ENCODE data around the gene POLG. TPM values are rescaled to one million over a fixed set of nuclear protein-coding genes. Genes with fewer than 3 reads are reported as not detected.

Gene POLG
- polyA plus RNA-seq, 1 donor = 46.0 TPM

GRCh38 chr15:89307791-89308190 lies 26.8 kb downstream of the POLG start:
- no CpG with 5 or more reads among the region's 2 CpGs for WGBS (ENCODE audit: insufficient coverage, low lambda C conversion rate)
- peaks cover 23% of the 10 kb centered on the region for H3K36me3 ChIP-seq (ENCODE audit: control insufficient read depth, insufficient read depth, low read length)
- H3K4me1 ChIP-seq (ENCODE audit: control insufficient read depth, insufficient read depth, low read length) = no peaks in the 10 kb centered on the region
- H3K9me3 ChIP-seq (ENCODE audit: control insufficient read depth, low read depth, low read length) = no peaks in the 10 kb centered on the region
- DNase-seq = no peak
- H3K4me3 ChIP-seq (ENCODE audit: low read length) = no peak overlapping the region
- H3K27ac ChIP-seq (ENCODE audit: low read length) = no peak overlapping the region
- H3K27me3 ChIP-seq (ENCODE audit: control insufficient read depth, insufficient read depth, low read length) = no peaks in the 10 kb centered on the region

DNA sequence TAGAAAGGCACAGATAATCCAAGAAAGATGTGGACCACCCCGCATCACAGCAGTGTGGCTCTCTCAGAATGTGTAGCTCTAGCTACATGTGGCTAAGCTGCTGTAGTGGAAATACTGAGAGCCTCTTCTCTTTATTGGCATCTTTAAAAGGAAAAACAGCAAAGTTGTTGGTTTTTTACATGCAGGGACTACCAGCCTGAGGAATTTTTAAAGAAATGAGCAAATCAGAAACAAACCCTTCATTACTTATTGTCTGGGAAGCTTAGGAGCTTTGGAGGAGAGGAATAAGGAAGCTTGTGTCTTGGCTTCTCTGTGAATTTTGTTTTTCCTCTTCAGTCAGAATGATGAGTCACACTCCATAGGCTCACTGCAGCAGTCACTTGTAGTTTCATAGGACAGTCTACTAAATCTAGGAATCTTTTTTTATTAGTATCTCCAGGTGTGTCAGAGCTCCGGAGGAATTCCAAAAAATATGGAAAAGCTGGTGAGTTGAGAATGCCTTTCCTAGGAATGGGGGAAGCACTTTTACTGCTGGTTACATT lies 27.5 kb downstream of the POLG start:
- WGBS (ENCODE audit: insufficient coverage, low lambda C conversion rate) = no CpG with 5 or more reads among the region's 2 CpGs
- DNase-seq = no peak
- H3K9me3 ChIP-seq (ENCODE audit: control insufficient read depth, low read depth, low read length) = no peaks in the 10 kb centered on the region
- H3K27me3 ChIP-seq (ENCODE audit: control insufficient read depth, insufficient read depth, low read length) = no peaks in the 10 kb centered on the region
- no peak overlapping the region for H3K4me3 ChIP-seq (ENCODE audit: low read length)
- H3K36me3 ChIP-seq (ENCODE audit: control insufficient read depth, insufficient read depth, low read length) = peaks cover 24% of the 10 kb centered on the region
- H3K27ac ChIP-seq (ENCODE audit: low read length) = no peak overlapping the region
- no peaks in the 10 kb centered on the region for H3K4me1 ChIP-seq (ENCODE audit: control insufficient read depth, insufficient read depth, low read length)

DNA sequence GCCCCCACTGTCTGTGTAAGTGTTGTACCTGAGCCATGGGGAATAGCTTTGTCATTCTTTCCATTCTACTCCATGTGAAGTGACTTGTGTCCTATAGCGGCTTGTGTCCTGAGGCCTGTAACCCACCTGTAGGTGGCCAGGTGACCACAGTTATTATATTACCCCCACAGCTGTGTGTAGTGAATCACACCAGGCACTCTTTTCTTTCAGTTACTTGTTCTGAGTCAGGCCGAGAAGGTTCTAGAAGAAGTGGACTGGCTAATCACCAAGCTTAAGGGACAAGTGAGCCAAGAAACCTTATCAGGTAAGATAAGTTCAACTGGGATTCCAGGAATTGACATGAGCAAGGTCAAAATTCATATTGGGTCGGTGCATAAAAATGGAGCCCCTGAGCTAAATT lies 29.2 kb downstream of the POLG start:
- DNase-seq = no peak
- Histone ChIP-seq H3K4me3 (ENCODE audit: low read length) (no peak overlapping the region), H3K4me1 (ENCODE audit: control insufficient read depth, insufficient read depth, low read length) (no peaks in the 10 kb centered on the region), H3K27me3 (ENCODE audit: control insufficient read depth, insufficient read depth, low read length) (no peaks in the 10 kb centered on the region), H3K9me3 (ENCODE audit: control insufficient read depth, low read depth, low read length) (no peaks in the 10 kb centered on the region), H3K27ac (ENCODE audit: low read length) (no peak overlapping the region), H3K36me3 (ENCODE audit: control insufficient read depth, insufficient read depth, low read length) (peaks cover 27% of the 10 kb centered on the region)
- 71% methylated on average over 1 of the region's 3 CpGs for WGBS (ENCODE audit: insufficient coverage, low lambda C conversion rate)

DNA sequence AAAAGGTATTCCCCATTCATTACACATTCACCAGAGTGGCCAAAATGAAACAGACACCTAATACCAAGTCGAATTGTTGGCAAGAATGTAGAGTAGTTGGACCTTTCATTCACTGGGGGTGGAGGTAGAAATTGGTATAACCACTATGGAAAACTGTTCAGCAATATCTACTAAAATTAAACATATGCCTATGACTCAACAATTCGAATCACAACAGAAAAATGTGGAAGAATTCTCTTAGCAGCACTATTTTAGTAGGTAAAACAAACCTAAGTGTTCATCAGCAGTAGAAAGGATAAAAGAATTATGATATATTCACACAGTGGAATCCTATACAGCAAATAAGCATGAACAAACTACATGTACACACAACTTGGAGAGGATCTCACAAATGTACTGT lies 30.6 kb downstream of the POLG start:
- H3K27ac ChIP-seq (ENCODE audit: low read length) = no peak overlapping the region
- no peaks in the 10 kb centered on the region for H3K4me1 ChIP-seq (ENCODE audit: control insufficient read depth, insufficient read depth, low read length)
- WGBS (ENCODE audit: insufficient coverage, low lambda C conversion rate) = 80% methylated on average over 1 of the region's 2 CpGs
- no peaks in the 10 kb centered on the region for H3K27me3 ChIP-seq (ENCODE audit: control insufficient read depth, insufficient read depth, low read length)
- no peaks in the 10 kb centered on the region for H3K9me3 ChIP-seq (ENCODE audit: control insufficient read depth, low read depth, low read length)
- H3K4me3 ChIP-seq (ENCODE audit: low read length) = no peak overlapping the region
- no peak for DNase-seq
- H3K36me3 ChIP-seq (ENCODE audit: control insufficient read depth, insufficient read depth, low read length) = peaks cover 24% of the 10 kb centered on the region

DNA sequence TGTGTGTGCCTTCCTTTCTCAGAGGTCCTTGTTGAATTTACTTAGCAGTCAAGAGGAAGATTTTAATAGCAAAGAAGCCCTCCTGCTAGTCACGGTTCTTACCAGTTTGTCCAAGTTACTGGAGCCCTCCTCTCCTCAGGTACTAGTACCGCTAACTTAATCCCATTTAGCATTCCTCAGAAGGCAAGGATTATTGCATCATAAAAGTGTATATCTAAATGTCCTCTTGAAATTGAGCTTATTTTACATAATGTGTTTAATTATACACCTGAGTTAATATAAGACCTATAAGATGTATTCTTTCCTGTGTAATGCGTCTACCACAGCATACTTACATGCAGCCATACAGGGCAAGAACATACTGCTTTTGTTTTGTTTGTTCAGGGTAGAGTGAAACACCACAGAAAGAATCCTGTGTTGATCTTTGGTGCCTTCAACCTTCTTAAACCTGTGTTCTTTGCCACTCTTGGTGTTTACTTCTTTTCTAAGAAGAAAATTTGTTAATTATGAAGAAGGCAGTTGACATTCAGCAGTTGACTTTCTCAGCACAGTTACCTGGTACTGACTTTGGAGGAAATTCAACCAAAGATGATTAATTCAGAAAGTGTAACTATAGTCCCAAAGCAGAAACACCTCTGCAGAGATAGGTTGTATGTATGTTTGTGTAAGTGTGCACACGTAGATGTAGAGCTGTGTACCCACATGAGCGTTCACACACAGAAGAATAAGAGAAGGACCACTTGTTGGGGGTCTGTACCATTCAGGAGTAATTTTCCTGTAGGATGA lies 33.1 kb downstream of the POLG start:
- DNase-seq = no peak

DNA sequence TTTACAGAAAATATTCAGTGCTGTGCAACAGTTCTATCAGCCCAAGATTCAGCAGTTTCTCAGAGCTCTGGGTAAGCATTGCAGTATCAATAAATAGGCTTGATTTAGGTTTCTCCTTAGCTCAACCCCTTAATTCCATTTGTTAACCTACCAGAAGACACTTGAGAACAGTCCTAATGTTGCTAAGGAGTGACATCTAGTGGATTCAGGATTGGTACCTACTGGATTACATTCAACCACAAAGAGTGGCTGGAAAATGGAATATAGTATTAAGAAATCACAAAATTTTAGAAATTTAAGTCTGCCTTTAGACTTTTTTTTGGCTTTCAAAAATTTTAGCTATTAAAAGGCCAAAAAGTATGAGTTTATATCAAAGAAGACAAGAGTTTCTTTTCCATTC lies 34.7 kb downstream of the POLG start:
- DNase-seq = no peak
- no peaks in the 10 kb centered on the region for H3K4me1 ChIP-seq (ENCODE audit: control insufficient read depth, insufficient read depth, low read length)
- H3K9me3 ChIP-seq (ENCODE audit: control insufficient read depth, low read depth, low read length) = no peaks in the 10 kb centered on the region
- no peak overlapping the region for H3K4me3 ChIP-seq (ENCODE audit: low read length)
- H3K36me3 ChIP-seq (ENCODE audit: control insufficient read depth, insufficient read depth, low read length) = peaks cover 6% of the 10 kb centered on the region
- H3K27ac ChIP-seq (ENCODE audit: low read length) = no peak overlapping the region
- no peaks in the 10 kb centered on the region for H3K27me3 ChIP-seq (ENCODE audit: control insufficient read depth, insufficient read depth, low read length)

More for the DNA sequence above, 33.1 kb downstream of the POLG start:
- Histone ChIP-seq H3K4me3 (ENCODE audit: low read length) (no peak overlapping the region), H3K27me3 (ENCODE audit: control insufficient read depth, insufficient read depth, low read length) (no peaks in the 10 kb centered on the region), H3K4me1 (ENCODE audit: control insufficient read depth, insufficient read depth, low read length) (no peaks in the 10 kb centered on the region), H3K27ac (ENCODE audit: low read length) (no peak overlapping the region), H3K9me3 (ENCODE audit: control insufficient read depth, low read depth, low read length) (no peaks in the 10 kb centered on the region), H3K36me3 (ENCODE audit: control insufficient read depth, insufficient read depth, low read length) (peaks cover 15% of the 10 kb centered on the region)
- WGBS (ENCODE audit: insufficient coverage, low lambda C conversion rate) = no CpG with 5 or more reads among the region's 5 CpGs

- H3K4me3 ChIP-seq (ENCODE audit: low read length) = no peak overlapping the region
- H3K4me1 ChIP-seq (ENCODE audit: control insufficient read depth, insufficient read depth, low read length) = no peaks in the 10 kb centered on the region
- no peaks in the 10 kb centered on the region for H3K9me3 ChIP-seq (ENCODE audit: control insufficient read depth, low read depth, low read length)
- WGBS (ENCODE audit: insufficient coverage, low lambda C conversion rate) = no CpG with 5 or more reads among the region's 2 CpGs
- peaks cover 16% of the 10 kb centered on the region for H3K36me3 ChIP-seq (ENCODE audit: control insufficient read depth, insufficient read depth, low read length)
- H3K27me3 ChIP-seq (ENCODE audit: control insufficient read depth, insufficient read depth, low read length) = no peaks in the 10 kb centered on the region
- no peak overlapping the region for H3K27ac ChIP-seq (ENCODE audit: low read length)
- no peak for DNase-seq
Measured at GRCh38 chr15:89293012-89293411, 41.6 kb downstream of the POLG start.

DNA sequence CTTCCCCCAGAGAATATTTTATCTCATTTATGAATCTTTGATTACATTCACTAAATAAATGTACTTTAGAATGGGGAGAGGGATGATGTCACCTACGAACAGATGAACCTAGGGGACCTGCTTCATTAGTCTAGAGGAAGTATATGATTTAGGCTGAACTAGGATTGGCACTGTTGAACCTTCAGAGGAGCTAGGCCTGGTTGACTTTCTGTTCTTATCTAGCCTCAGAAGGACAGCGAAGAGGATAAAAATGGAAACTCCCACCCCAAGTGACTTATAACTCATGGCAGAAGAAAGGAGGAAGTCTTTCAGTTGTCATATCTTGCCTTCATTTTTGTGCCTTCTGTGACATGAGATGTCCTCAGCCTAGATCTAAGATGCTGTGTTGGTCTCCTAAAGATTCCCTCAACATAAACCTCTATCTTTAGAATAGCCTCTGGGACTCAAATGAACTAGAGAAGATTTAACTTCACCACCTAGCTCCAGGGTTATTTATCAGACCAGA lies 42.6 kb downstream of the POLG start:
- Histone ChIP-seq H3K36me3 (ENCODE audit: control insufficient read depth, insufficient read depth, low read length) (peaks cover 17% of the 10 kb centered on the region), H3K4me1 (ENCODE audit: control insufficient read depth, insufficient read depth, low read length) (no peaks in the 10 kb centered on the region), H3K27me3 (ENCODE audit: control insufficient read depth, insufficient read depth, low read length) (no peaks in the 10 kb centered on the region), H3K9me3 (ENCODE audit: control insufficient read depth, low read depth, low read length) (no peaks in the 10 kb centered on the region), H3K27ac (ENCODE audit: low read length) (no peak overlapping the region), H3K4me3 (ENCODE audit: low read length) (no peak overlapping the region)
- no peak for DNase-seq
- WGBS (ENCODE audit: insufficient coverage, low lambda C conversion rate) = no CpG with 5 or more reads among the region's 2 CpGs

GRCh38 chr15:89283201-89283600 lies 51.4 kb downstream of the POLG start:
- no peak overlapping the region for H3K27ac ChIP-seq (ENCODE audit: low read length)
- no peaks in the 10 kb centered on the region for H3K27me3 ChIP-seq (ENCODE audit: control insufficient read depth, insufficient read depth, low read length)
- H3K9me3 ChIP-seq (ENCODE audit: control insufficient read depth, low read depth, low read length) = no peaks in the 10 kb centered on the region
- no CpG with 5 or more reads among the region's 4 CpGs for WGBS (ENCODE audit: insufficient coverage, low lambda C conversion rate)
- no peaks in the 10 kb centered on the region for H3K4me1 ChIP-seq (ENCODE audit: control insufficient read depth, insufficient read depth, low read length)
- no peak overlapping the region for H3K4me3 ChIP-seq (ENCODE audit: low read length)
- peaks cover 11% of the 10 kb centered on the region for H3K36me3 ChIP-seq (ENCODE audit: control insufficient read depth, insufficient read depth, low read length)
- DNase-seq = no peak

- WGBS (ENCODE audit: insufficient coverage, low lambda C conversion rate) = 94% methylated on average over 2 of the region's 4 CpGs
- H3K36me3 ChIP-seq (ENCODE audit: control insufficient read depth, insufficient read depth, low read length) = peaks cover 9% of the 10 kb centered on the region
- DNase-seq = no peak
- H3K4me3 ChIP-seq (ENCODE audit: low read length) = no peak overlapping the region
- no peak overlapping the region for H3K27ac ChIP-seq (ENCODE audit: low read length)
- no peaks in the 10 kb centered on the region for H3K9me3 ChIP-seq (ENCODE audit: control insufficient read depth, low read depth, low read length)
- no peaks in the 10 kb centered on the region for H3K4me1 ChIP-seq (ENCODE audit: control insufficient read depth, insufficient read depth, low read length)
- no peaks in the 10 kb centered on the region for H3K27me3 ChIP-seq (ENCODE audit: control insufficient read depth, insufficient read depth, low read length)
Measured at GRCh38 chr15:89282631-89283030, 52.0 kb downstream of the POLG start.

- no peaks in the 10 kb centered on the region for H3K9me3 ChIP-seq (ENCODE audit: control insufficient read depth, low read depth, low read length)
- H3K4me1 ChIP-seq (ENCODE audit: control insufficient read depth, insufficient read depth, low read length) = no peaks in the 10 kb centered on the region
- peaks cover 2% of the 10 kb centered on the region for H3K36me3 ChIP-seq (ENCODE audit: control insufficient read depth, insufficient read depth, low read length)
- no peak overlapping the region for H3K4me3 ChIP-seq (ENCODE audit: low read length)
- DNase-seq = no peak
- H3K27ac ChIP-seq (ENCODE audit: low read length) = no peak overlapping the region
- whole genome bisulfite sequencing (ENCODE audit: insufficient coverage, low lambda C conversion rate) = no CpG with 5 or more reads among the region's 1 CpG
- no peaks in the 10 kb centered on the region for H3K27me3 ChIP-seq (ENCODE audit: control insufficient read depth, insufficient read depth, low read length)
Measured at GRCh38 chr15:89278307-89278706, 56.3 kb downstream of the POLG start.
